Fibroblast of peridontal ligament (primary cell): Measurements from ENCODE around the gene RTBDN.
A peak's percentile ranks its signal among the peaks of the same experiment; 100 is the strongest.
"Not testable (repeated sequence)": the region's sequence is repeated elsewhere in the genome, so short reads cannot be mapped to it uniquely, and the experiment has no call there.

Experiments
- DNase-seq: peaks from one replicate; pipeline ENCODE4 v3.0.0-alpha.2; 2010; ENCODE audit errors: extremely low read depth

The RTBDN gene

DNA sequence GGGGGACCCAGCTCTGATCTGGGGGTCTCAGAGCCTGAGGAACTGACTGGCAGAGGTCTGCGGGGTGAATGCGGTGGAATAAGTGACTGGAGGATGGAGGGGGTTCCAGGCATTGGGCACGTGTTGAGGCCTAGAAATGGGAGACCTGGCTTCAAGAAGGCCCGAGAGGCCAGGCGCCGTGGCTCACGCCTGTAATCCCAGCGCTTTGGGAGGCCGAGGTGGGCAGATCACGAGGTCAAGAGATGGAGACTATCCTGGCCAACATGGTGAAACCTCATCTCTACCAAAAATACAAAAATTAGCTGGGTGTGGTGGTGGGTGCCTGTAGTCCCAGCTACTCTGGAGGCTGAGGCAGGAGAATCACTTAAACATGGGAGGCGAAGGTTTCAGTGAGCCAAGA lies 16.6 kb downstream of the RTBDN start:
- not testable (repeated sequence) for DNase-seq

DNA sequence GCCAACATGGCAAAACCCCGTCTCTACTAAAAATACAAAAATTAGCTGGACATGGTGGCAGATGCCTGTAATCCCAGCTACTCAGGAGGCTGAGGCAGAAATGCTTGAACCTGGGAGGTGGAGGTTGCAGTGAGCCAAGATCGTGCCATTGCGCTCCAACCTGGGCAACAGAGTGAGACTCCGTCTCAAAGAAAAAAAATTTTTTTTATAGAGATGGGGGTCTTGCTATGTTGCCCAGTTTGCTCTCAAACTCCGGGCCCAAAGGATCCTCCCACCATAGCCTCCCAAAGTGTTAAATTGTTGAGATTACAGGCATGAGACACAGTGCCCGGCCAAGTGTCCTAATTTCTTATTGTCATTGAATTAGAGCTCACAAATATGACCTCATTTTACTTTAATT lies 17.2 kb downstream of the RTBDN start:
- DNase-seq: not testable (repeated sequence)

DNA sequence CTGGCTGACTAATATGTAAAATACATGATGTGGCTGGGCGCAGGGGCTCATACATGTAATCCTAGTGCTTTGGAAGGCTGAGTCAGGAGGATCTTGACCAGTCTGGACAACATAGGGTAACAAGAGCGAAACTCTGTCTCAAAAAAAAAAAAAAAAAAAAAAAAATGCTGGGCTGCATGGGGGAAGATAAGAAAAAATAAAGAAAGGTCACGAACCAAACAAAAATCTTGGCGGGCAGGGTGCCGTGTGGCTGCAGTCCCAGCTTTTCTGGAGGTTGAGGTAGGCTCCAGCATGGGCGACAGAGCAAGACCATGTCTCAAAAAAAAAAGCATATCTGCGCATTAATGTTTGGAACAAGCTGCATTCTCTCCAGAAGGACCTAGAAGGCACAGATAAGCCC lies 19.3 kb downstream of the RTBDN start:
- DNase-seq: no peak

DNA sequence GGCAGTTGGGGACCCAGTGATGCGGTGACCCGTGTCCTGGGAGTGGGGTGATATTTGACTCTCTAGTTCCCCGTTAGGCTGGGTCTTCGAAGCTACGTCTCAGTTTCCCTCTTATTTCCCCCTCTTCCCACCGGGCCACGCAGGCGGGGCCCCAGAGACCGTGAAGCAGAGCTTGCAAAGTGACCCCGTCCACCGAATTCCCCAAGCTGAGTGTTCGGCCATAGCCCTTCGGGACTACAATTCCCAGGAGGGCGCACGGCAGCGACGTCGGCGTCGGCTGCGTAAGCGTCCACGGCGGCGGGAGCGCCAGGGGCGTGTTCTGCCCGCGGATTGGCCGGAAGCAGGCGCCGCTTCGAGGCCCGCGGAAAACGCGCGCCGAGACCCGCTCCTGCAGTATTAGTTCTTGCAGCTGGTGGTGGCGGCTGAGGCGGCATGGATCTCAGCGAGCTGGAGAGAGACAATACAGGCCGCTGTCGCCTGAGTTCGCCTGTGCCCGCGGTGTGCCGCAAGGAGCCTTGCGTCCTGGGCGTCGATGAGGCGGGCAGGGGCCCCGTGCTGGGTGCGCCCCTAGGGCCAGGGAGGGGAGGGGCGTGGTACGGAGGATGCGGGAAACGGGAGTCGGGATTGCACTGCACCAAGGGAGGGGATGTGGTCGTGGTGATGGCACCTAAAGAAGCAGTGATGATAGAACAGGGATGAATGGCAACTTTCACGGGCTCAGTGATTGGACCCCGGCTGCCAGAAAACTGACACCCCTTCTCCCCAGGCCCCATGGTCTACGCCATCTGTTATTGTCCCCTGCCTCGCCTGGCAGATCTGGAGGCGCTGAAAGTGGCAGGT lies 27.9 kb downstream of the RTBDN start, which contains the start of gene RNASEH2A:
Gene RNASEH2A (plus strand): TSS at position 343 of the 840 bp plus-strand sequence. CDS start 90 bp downstream, at position 433.
- DNase-seq: peak; percentile 85

DNA sequence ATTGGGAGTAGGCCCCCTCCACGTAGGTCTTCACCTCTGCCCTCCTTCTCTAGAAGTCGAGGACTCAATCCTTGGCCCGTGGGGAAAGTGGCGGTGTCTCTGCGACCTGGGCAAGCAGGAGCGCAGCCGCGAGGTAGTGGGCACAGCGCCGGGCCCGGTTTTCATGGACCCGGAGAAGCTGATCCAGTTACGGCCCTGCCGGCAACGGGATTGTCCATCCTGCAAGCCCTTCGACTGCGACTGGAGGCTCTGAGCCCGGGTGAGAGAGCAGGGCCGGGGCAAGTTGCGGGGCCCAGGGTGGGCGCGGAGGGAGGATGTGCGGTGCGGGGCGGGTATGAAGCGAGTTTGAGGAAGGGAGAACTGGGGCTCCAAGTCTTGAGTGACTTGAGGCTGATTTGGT lies 30.3 kb downstream of the RTBDN start:
- no peak for DNase-seq

DNA sequence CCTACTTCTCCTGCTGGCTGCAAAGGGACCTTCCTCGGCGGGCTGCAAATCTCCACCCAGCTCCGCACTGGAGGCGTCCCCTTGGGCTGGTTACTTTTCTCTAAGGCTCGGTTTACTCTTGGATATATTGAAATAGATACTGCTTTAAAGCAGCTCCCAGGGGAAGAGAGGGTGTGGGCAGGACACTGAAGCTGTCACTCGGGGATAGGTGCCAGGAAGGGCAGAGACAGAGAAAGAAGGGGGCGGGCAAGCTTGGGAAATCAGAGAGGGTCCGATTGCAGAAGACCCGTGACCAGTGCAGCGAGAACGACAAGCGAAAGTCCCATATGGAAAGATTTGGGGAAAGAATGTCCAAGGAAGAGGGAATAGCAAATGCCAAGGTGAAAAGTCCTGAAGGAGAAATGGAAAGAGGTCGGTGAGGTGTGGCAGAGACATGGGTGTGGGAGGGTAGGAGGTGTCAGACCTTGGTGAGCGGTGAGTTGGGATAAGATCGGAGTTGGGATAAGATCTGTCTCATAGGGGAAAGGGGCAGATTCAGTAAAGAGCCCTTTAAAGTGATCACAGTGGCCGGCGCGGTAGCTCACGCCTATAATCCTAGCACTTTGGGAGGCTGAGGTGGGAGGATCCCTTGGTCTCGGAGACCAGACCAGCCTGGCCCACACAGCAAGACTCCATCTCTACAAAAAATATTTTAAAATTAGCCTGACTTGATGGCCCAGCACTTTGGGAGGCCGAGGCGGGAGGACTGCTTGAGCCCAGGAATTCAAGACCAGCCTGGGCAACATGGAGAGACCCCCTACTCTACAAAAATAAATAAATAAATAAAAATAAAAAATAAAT lies 31.9 kb downstream of the RTBDN start:
- no peak for DNase-seq

DNA sequence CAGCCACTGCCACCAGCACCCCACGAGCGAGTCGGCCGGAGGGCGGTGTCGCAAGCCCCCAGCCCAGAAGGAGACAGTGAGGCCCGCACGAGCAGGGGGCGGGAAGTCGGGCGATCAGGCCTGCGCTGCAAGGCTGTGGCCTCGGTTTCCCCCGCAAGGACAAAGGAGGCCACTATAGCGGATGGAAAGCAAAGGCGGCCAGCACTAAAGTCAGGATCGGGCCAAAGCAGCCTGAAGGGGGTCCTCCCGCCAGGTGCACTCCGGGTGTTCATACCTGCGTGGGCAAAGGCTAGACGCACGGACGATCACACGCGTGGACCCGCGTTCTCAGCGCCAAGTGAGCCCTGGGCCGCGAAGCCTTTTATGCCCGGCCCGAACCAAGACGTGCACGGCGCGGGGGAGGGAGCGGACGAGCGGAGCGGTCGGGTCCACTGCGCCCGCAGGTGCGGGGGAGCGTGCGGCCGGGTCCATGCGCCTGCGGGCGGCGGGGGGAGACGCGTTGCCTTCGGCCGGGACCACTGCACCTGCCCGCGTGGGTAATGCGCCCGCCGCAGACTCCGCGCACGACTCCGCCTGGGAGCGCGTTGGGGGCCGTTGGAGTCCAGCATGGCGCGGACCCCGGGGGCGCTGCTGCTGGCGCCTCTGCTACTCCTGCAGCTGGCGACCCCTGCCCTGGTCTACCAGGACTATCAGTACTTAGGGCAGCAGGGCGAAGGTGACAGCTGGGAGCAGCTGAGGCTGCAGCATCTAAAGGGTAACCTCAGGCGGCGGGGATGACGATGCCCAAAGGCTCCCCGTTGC lies 32.7 kb downstream of the RTBDN start, which contains the start of the genes PRDX2 and THSD8:
Gene PRDX2 (minus strand): TSS at position 335 of the 801 bp plus-strand sequence. CDS start 539 bp downstream, outside the sequence.
Gene THSD8 (plus strand): TSS at position 604 of the 801 bp plus-strand sequence. CDS start 3 bp downstream, at position 607.
- peak; percentile 54 for DNase-seq

DNA sequence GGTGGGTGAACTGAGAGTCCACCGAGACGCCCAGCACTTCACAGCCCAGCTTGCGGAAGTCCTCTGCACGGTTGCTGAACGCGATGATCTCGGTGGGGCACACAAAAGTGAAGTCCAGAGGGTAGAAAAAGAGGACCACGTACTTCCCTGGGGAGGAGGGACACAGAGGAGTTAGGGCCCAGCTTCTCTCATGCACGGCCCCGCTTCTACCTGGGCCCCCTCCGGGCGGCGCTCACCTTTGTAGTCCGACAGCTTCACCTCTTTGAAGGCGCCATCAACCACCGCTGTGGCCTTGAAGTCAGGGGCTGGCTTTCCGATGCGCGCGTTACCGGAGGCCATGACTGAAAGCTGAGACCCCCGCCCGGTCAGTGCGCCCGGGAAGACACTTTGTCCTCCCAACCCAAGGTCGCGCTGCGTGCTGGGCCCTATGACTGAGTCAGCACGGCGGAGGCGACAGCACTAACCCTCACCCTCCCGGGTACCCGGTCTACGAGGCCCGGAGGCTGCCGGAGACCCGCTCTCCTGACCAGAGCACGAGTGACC lies 33.4 kb downstream of the RTBDN start:
- no peak for DNase-seq

DNA sequence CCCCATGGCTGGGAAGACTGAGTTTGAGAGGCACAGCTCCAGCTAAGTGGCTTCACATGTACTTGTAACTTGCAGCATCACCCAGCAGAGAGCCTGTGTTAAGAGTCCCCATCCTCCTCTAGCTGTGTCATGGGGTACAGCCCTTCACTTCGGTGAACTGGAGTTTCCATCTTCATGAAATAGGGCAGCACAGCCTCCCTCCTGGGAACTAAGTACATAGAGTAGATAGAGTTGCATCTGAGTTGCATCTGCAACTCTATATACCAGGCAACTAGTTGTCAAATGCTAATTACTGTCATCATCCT lies 34.0 kb downstream of the RTBDN start:
- no peak for DNase-seq

DNA sequence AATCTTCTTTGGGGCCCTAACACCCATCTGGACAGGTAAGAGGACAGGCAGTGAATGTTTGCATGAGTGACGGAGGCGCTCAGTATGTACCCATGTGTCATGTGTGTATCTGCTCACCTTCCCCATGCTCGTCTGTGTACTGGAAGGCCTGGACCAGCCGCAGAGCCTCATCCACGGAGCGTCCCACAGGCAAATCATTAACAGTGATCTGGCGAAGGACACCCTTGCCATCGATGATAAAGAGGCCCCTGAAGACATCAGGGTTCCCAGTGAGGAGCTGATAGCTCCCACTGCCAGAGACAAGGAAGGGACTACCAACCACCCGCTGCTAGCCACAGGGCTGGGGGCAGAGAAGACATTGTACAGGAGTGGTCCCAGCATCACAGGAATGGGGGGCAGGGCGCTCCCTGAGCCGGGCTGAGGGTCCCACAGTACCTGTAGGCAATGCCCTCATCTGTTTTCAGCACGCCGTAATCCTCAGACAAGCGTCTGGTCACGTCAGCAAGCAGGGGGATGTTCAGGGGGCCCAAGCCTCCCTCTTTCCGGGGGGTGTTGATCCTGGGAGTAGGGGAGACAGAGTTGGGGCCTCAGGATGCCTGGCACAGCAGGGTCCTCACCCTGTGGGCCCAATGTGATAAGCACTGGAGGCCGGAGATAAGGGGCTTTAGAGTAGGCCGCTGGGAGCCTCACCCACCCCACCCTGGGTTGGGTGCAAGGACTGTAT lies 34.5 kb downstream of the RTBDN start:
- DNase-seq: no peak

DNA sequence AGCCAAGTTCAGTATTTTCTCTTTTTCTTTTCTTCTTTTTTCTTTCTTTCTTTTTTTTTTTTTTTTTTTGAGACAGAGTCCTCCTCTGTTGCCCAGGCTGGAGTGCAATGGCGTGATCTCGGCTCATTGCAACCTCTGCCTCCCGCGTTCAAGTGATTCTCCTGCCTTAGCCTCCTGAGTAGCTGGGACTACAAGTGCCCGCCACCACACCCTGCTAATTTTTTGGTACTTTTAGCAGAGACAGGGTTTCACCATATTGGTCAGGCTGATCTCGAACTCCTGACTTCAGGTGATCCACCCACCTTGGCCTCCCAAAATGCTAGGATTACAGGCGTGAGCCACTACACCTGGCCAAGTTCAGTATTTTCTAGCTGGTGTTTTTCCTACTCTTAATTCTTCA lies 36.8 kb downstream of the RTBDN start:
- DNase-seq: not testable (repeated sequence)

DNA sequence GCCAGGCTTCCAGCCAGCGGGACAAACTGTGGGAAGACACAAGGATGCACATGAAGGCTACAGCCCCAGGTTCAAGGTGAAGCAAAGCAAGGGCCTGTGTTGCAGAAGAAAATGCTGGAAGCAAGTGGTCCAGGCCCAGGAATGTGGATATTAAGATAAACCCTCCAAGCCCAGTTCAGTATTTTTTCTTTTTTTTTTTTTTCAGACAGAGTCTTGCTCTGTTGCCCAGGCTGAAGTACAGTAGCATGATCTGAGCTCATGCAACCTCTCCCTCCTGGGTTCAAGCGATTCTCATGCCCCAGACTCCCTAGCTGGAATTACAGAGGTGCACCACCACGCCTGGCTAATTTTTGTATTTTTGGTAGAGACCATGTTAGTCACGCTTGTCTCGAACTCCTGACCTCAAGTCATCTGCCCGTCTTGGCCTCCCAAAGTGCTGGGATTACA lies 37.2 kb downstream of the RTBDN start:
- no peak for DNase-seq

DNA sequence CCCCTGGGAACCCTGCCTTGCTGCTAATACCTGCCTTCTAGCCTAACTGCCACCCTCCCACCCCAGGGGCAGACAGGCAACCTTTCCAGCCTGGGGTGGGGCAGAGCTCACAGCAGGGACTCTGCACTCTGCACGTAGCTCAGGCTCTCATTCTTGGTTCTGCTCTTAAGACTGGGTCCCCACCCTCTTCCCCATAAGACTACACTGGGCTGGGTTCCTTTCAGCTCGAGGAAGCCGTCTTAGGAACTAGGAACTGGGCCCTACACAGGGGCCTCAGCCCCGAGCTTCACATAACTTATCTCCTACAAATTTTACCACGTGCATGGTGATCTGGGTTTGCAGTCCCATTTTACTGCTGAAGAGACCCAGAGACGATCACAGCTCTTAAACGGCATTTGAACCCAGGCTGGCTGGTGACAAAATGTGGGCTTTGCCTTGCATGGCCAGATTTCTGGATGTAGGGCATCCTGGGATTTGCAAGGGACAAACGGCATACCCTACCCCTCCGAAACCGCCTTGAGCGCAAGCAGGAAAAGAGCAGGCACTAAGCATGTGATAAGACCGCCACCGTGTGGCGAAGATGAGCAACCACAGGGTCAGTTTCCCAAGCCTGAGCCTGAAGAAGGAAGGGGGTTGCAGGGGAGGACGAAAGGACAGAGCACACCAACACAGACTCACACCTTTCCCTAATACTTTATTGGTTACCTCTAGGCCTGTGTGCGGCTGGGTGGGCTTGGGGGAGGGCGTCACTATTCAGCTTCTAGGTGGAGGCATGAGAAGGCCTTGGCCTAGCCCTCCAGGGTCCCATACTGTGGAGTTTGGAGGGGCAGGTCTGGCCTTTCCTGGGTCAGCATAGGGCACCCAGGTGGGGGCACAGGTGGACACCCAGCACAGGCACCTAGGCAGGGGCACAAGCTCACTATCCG lies 38.0 kb downstream of the RTBDN start:
- peak; percentile 83 for DNase-seq

DNA sequence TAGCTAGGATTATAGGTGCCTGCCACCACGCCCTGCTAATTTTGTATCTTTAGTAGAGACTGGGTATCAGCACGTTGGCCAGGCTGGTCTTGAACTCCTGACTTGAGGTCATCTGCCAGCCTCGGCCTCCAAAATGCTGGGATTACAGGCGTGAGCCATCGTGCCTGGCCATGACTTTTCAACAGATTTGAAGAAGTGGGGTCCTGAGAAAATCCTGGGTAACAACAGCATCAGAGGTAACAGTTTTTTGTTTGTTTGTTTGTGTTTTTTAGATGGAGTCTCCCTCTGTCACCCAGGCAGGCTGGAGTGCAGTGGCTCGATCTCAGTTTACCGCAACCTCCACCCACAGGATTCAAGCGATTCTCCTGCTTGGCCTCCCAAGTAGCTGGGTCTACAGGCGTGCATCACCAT lies 39.4 kb downstream of the RTBDN start:
- peak; percentile 47 for DNase-seq

DNA sequence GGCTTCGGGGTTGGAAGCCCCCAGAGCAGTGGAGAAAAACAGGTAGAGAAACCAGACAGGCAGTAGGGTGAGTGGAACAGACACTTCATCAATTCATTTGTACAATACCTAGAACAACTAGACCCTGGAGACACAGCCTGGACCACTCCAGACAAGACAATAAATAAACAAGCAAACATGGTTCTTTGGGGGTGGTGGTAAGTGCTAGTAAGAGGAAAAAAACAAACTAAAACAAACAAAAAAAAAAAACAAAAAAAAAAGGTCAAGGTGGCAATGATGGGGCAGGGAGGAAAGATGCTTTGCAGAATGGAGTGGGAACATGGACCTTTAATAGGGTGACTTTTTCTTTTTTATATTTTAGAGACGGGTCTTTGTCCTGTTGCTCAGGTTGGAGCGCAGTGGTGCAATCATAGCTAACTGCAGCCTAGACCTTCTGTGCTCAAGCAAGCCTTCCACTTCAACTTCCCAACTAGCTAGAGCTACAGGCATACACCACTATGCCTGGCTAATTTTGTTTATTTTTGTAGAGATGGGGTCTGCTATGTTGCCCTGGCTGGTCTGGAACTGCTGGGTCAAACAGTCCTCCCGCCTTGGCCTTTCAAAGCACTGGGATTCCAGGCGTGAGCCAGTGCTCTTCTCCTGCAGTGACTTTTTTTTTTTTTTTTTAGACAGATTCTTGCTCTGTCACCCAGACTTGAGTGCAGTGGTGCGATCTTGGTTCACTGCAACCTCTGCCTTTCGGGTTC lies 40.0 kb downstream of the RTBDN start:
- DNase-seq: peak; percentile 70

DNA sequence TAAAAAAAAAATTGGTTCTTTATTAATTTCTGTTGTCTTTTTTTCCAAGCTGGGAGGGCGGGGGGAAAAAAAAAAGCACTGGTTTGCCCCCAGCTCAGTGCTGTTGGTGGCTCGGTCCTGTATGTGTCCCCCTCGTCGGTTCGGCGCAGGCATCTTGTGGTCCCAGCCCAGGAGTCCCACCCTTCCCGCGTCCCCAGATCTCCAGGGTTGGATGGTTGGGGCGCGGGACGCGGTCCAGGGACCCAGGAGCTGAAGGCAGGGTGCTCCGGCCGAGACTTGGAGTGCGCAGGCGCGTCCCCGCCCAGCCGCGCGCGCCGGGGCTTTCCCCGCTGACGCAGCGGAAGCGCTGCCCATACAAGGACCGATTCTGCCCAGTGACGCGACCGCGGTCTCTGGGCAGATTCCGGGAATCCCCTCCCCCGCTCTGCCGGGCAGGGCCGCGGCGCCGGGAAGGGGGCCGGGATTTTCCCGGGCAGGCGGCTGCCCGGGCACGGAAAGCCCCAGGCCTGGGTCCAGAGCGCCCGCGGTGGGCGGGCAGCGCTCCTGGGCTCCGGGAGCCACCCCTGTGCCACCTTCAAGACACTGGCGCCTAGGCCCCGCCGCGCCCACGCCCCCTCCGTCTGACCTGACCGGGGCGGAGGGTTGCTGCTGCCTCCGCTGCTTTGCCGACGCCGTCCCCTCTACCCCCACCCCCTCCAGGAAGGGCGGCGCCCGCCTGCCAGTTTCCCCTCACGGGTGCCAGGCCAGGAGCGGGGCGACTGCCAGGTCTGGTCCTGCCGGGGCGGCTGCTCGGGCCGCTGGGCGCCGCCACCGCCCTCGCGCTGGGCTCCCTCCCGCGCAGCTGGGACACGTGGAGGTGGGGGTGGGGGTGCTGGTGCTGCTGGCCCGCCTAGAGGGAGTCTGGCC lies 40.8 kb downstream of the RTBDN start:
- DNase-seq: peak; percentile 90

DNA sequence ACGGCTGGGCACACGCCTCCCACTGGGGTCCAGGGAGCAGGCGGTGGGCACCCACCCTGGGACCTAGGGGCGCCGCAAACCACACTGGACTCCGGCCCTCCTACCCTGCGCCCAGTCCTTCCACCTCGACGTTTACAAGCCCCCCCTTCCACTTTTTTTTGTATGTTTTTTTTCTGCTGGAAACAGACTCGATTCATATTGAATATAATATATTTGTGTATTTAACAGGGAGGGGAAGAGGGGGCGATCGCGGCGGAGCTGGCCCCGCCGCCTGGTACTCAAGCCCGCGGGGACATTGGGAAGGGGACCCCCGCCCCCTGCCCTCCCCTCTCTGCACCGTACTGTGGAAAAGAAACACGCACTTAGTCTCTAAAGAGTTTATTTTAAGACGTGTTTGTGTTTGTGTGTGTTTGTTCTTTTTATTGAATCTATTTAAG lies 41.5 kb downstream of the RTBDN start:
- no peak for DNase-seq
